DOHH2 (cell line): ENCODE measurements around the gene ZNF408.

Source experiments
- H3F3A ChIP-seq: fragments of 200-600 bp; sonication (generic), shearing (Covaris generic); 2 replicates; pipeline ENCODE4 v1.6.0; 2016; ENCODE audit warnings: antibody characterized with exemption, mild to moderate bottlenecking; ENCODE audit not compliant: control insufficient read depth, insufficient read depth
- H3K27ac ChIP-seq: fragments of 200-600 bp; sonication (generic); 2 replicates; pipeline ENCODE4 v1.5.1; 2014; ENCODE audit warnings: low read depth, mild to moderate bottlenecking, low read length, moderate library complexity
- H3K27me3 ChIP-seq: fragments of 200-600 bp; sonication (generic); 2 replicates; pipeline ENCODE4 v1.6.1; 2014; ENCODE audit warnings: mild to moderate bottlenecking, low read length, mixed read lengths; ENCODE audit not compliant: control insufficient read depth
- H3K36me3 ChIP-seq: fragments of 200-600 bp; sonication (generic); 2 replicates; pipeline ENCODE4 v1.6.1; 2014; ENCODE audit warnings: mild to moderate bottlenecking, low read length, moderate library complexity, mixed read lengths; ENCODE audit not compliant: control insufficient read depth
- H3K4me1 ChIP-seq: fragments of 200-600 bp; sonication (generic); 2 replicates; pipeline ENCODE4 v1.6.1; 2014; ENCODE audit warnings: mild to moderate bottlenecking, low read length, mixed read lengths; ENCODE audit not compliant: control insufficient read depth
- H3K4me2 ChIP-seq: fragments of 200-600 bp; sonication (generic); 2 replicates; pipeline ENCODE4 v1.6.0; 2014; ENCODE audit warnings: mild to moderate bottlenecking, low read length, moderate library complexity
- H3K4me3 ChIP-seq: fragments of 200-600 bp; sonication (generic); 2 replicates; pipeline ENCODE4 v1.5.1; 2014; ENCODE audit warnings: mild to moderate bottlenecking, low read length, mixed read lengths
- H3K79me2 ChIP-seq: fragments of 200-600 bp; sonication (generic); 2 replicates; pipeline ENCODE4 v1.6.1; 2014; ENCODE audit warnings: mild to moderate bottlenecking, low read length, mixed read lengths; ENCODE audit not compliant: control insufficient read depth
- H3K9me2 ChIP-seq: fragments of 200-600 bp; sonication (generic); replicated peaks from 2 replicates; pipeline ENCODE4 v1.6.1; 2014; ENCODE audit warnings: mild to moderate bottlenecking, low read length, mixed read lengths; ENCODE audit not compliant: control insufficient read depth
- H3K9me3 ChIP-seq: fragments of 200-600 bp; sonication (generic); 2 replicates; pipeline ENCODE4 v1.6.1; 2014; ENCODE audit warnings: antibody characterized with exemption, low read length, mixed read lengths; ENCODE audit not compliant: control insufficient read depth, insufficient read depth
- H4K20me1 ChIP-seq: fragments of 200-600 bp; sonication (generic); 2 replicates; pipeline ENCODE4 v1.6.0; 2014; ENCODE audit warnings: low read depth, mild to moderate bottlenecking, antibody characterized with exemption, low read length, moderate library complexity; ENCODE audit not compliant: control insufficient read depth, insufficient read depth
- CTCF ChIP-seq: fragments of 200-600 bp; sonication (generic); IDR thresholded peaks from one replicate; pipeline ENCODE4 v1.5.1; 2014; ENCODE audit warnings: antibody characterized with exemption, mild to moderate bottlenecking, low read depth, low read length; ENCODE audit not compliant: poor library complexity, severe bottlenecking
- EZH2phosphoT487 ChIP-seq: fragments of 200-600 bp; sonication (generic); IDR thresholded peaks from 2 replicates; pipeline ENCODE4 v1.6.1; 2017; ENCODE audit warnings: borderline replicate concordance, mild to moderate bottlenecking, antibody characterized with exemption, low read length, moderate library complexity, mixed read lengths

Gene ZNF408

DNA sequence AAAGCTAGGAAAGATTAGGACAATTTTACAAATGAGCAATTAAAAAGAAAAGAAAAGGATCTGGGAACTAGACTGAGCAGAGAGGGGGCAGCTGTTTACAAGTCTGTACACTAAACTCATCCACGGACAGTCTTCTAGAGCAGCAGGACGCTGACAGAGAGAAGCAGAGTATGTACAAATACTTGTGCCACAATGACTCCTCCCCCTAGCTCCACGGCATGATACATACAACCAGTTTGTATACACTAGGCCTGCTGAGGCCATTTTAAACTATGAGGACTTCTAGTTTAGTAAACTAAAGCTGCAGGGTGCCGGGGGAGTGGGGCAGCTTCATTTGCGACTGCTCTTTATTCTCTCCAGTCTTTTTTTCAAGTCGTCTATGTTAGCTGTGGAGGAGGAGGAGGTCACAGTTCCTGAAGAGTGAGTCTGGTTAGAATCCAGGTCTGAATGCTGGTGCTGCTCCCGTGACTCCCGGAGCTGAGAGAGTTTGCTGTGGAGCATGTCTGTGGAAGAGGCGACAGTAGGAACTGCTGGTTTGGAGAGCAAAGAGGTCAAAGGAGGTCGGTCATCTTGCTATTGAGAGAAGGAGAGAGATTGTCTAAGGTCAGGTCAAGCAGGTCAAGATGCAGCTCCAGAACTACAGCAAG, 43.0 kb downstream of the ZNF408 start:
- peaks cover 73% of the 10 kb centered on the region for H3K36me3 ChIP-seq
- H3K9me2 ChIP-seq, result no peaks in the 10 kb centered on the region

GRCh38 chr11:46745328-46745727, 44.5 kb downstream of the ZNF408 start:
- Histone ChIP-seq H3K9me3 (no peaks in the 10 kb centered on the region), H3F3A (no peaks in the 10 kb centered on the region), H3K27me3 (no peaks in the 10 kb centered on the region), H3K4me3 (no peak overlapping the region), H3K36me3 (peaks cover 80% of the 10 kb centered on the region), H3K9me2 (no peaks in the 10 kb centered on the region), H3K4me2 (no peak overlapping the region), H3K79me2 (no peaks in the 10 kb centered on the region), H3K27ac (no peak overlapping the region), H4K20me1 (no peaks in the 10 kb centered on the region), H3K4me1 (no peaks in the 10 kb centered on the region)
- TF ChIP-seq EZH2phosphoT487 (no peak), CTCF (no peak)

More for the DNA sequence above, 43.0 kb downstream of the ZNF408 start:
- Histone ChIP-seq H3K79me2 (no peaks in the 10 kb centered on the region), H3K27me3 (no peaks in the 10 kb centered on the region), H3F3A (no peaks in the 10 kb centered on the region), H3K4me3 (no peak overlapping the region), H3K9me3 (no peaks in the 10 kb centered on the region), H3K4me1 (no peaks in the 10 kb centered on the region), H4K20me1 (no peaks in the 10 kb centered on the region), H3K27ac (no peak overlapping the region), H3K4me2 (no peak overlapping the region)
- TF ChIP-seq CTCF (no peak), EZH2phosphoT487 (no peak)

- no peaks in the 10 kb centered on the region for H3K4me1 ChIP-seq
- H3K27me3 ChIP-seq, result no peaks in the 10 kb centered on the region
- H3K9me2 ChIP-seq, result no peaks in the 10 kb centered on the region
- H3K27ac ChIP-seq, result no peak overlapping the region
- H3K4me3 ChIP-seq, result no peak overlapping the region
- H3F3A ChIP-seq, result no peaks in the 10 kb centered on the region
- TF ChIP-seq EZH2phosphoT487 (no peak), CTCF (no peak)
- no peaks in the 10 kb centered on the region for H3K9me3 ChIP-seq
- no peak overlapping the region for H3K4me2 ChIP-seq
- H4K20me1 ChIP-seq, result no peaks in the 10 kb centered on the region
- H3K36me3 ChIP-seq, result peaks cover 87% of the 10 kb centered on the region
- H3K79me2 ChIP-seq, result no peaks in the 10 kb centered on the region
Observed at GRCh38 chr11:46745995-46746394, 45.2 kb downstream of the ZNF408 start.
